ENCODE data around the gene NDUFA6.
"Not testable (repeated sequence)": the region's sequence is repeated elsewhere in the genome, so short reads cannot be mapped to it uniquely, and the experiment has no call there.

The NDUFA6 gene

DNA sequence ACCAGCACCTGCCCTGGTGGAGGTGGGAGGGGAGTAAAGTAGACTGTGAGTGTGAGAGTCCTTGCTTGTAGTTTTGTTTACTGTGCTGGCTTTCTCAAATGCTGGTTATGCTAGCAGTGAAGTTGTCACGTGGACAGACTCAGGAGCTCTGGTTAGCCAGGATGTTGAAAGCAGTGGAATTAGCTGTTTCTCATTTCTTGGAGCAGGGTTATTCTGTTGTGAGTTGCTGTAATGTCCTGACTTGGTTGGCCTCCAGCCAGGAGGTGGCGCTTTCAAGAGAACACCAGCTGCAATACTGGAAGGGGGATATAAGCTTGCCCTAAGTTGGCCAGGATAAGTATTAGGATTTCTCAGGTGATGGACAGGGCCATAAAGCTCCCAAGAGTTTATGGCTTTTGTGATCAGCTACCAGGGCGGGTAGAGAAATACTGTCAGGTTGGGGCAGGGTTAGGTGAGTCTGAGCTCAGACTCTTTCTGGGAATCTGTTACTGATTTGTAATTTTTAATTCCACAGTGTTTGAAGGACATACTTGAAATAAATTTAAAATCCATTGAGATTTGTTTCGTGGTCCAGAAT lies 26.4 kb upstream of the NDUFA6 start:
- ATAC-seq: no peak
- TF ChIP-seq SNAI2 (CRISPR knock-in tag; IDR thresholded peaks at IDR 0.05) (no peak), CSDC2 (CRISPR knock-in tag; IDR thresholded peaks at IDR 0.05) (no peak), OSR1 (CRISPR knock-in tag; IDR thresholded peaks at IDR 0.05) (no peak), ESRRG (CRISPR knock-in tag; IDR thresholded peaks at IDR 0.05) (no peak)

DNA sequence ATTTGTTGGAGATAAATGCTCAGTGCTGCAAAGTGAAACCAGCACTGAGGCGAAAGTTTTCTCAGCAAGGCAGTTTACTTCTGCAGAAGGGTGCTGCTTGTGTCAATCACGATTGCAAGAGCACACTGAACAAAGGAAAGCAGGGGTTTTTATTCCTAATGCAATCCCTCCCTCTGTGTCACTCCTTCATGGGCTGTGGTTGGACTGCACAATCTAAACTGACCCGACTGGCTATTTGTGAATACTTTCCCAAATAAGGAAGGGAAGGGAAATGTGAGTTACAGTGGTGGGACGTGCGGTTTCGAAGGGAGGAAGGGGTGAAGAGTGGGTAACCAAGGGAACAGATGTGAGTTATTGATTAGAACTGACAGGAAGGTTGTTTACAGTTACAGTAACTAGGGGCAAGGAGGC lies 24.9 kb upstream of the NDUFA6 start:
- not testable (repeated sequence) for ATAC-seq

GRCh38 chr22:42114721-42115120 lies 24.1 kb upstream of the NDUFA6 start:
- no peak for ATAC-seq
- no peak for TF ChIP-seq PPARA (CRISPR knock-in tag; IDR thresholded peaks at IDR 0.05; ENCODE audit: borderline replicate concordance)
- no peak for TF ChIP-seq ZNF565 (CRISPR knock-in tag; conservative IDR thresholded peaks at IDR 0.05; ENCODE audit: low read depth)
- no peak for TF ChIP-seq CSDC2 (CRISPR knock-in tag; IDR thresholded peaks at IDR 0.05)
- no peak for TF ChIP-seq TSHZ2 (CRISPR knock-in tag; IDR thresholded peaks at IDR 0.05)
- no peak for TF ChIP-seq TOX (CRISPR knock-in tag; IDR thresholded peaks at IDR 0.05; ENCODE audit: borderline replicate concordance)
- no peak for TF ChIP-seq ZFP3 (CRISPR knock-in tag; IDR thresholded peaks at IDR 0.05)
- no peak for TF ChIP-seq BACH2 (CRISPR knock-in tag; IDR thresholded peaks at IDR 0.05; ENCODE audit: borderline replicate concordance)
- TF ChIP-seq ZNF8 (CRISPR knock-in tag; IDR thresholded peaks at IDR 0.05): no peak
- TF ChIP-seq RARB (CRISPR knock-in tag; IDR thresholded peaks at IDR 0.05): no peak
- TF ChIP-seq ZC3H10 (CRISPR knock-in tag; IDR thresholded peaks at IDR 0.05): no peak

- ATAC-seq: not testable (repeated sequence)
Measured at GRCh38 chr22:42112793-42113192, 22.2 kb upstream of the NDUFA6 start.

DNA sequence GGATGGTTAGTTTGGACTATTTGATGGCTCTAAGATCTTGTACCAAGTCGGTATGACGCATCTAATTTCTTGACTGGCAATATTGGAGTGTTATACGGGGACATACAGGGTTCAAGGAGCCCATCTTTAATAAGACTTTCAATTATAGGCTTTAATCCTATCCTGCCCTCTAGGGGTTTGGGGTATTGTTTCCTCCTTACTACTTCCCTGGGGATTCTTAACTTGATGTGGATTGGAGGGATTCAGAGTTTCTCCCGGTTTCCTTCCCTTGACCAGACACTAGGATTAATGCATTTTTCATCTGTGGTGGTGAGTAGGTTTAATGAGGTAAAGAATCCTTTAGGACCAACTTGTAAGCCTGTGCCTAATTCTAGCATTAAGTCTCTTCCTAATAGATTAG lies 21.2 kb upstream of the NDUFA6 start:
- TF ChIP-seq ESRRG (CRISPR knock-in tag; IDR thresholded peaks at IDR 0.05) (no peak), ZNF565 (CRISPR knock-in tag; conservative IDR thresholded peaks at IDR 0.05; ENCODE audit: low read depth) (no peak), ARNTL (CRISPR knock-in tag; IDR thresholded peaks at IDR 0.05; ENCODE audit: borderline replicate concordance, low read depth) (no peak), PATZ1 (CRISPR knock-in tag; IDR thresholded peaks at IDR 0.05; ENCODE audit: borderline replicate concordance) (no peak), GLIS3 (CRISPR knock-in tag; IDR thresholded peaks at IDR 0.05) (no peak), ZFP3 (CRISPR knock-in tag; IDR thresholded peaks at IDR 0.05) (no peak), TCF4 (CRISPR knock-in tag; IDR thresholded peaks at IDR 0.05; ENCODE audit: borderline replicate concordance) (no peak), ZNF8 (CRISPR knock-in tag; IDR thresholded peaks at IDR 0.05) (no peak), ISL1 (CRISPR knock-in tag; IDR thresholded peaks at IDR 0.05) (no peak), TSHZ2 (CRISPR knock-in tag; IDR thresholded peaks at IDR 0.05) (no peak), PPARA (CRISPR knock-in tag; IDR thresholded peaks at IDR 0.05; ENCODE audit: borderline replicate concordance) (no peak), SNAI2 (CRISPR knock-in tag; IDR thresholded peaks at IDR 0.05) (no peak), OSR1 (CRISPR knock-in tag; IDR thresholded peaks at IDR 0.05) (no peak), ZC3H10 (CRISPR knock-in tag; IDR thresholded peaks at IDR 0.05) (no peak)
- TF ChIP-seq, protein P1, sequence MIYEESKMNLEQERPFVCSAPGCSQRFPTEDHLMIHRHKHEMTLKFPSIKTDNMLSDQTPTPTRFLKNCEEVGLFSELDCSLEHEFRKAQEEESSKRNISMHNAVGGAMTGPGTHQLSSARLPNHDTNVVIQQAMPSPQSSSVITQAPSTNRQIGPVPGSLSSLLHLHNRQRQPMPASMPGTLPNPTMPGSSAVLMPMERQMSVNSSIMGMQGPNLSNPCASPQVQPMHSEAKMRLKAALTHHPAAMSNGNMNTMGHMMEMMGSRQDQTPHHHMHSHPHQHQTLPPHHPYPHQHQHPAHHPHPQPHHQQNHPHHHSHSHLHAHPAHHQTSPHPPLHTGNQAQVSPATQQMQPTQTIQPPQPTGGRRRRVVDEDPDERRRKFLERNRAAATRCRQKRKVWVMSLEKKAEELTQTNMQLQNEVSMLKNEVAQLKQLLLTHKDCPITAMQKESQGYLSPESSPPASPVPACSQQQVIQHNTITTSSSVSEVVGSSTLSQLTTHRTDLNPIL (CRISPR knock-in tag; IDR thresholded peaks at IDR 0.05; ENCODE audit: low read depth): no peak
- TF ChIP-seq, protein P2, sequence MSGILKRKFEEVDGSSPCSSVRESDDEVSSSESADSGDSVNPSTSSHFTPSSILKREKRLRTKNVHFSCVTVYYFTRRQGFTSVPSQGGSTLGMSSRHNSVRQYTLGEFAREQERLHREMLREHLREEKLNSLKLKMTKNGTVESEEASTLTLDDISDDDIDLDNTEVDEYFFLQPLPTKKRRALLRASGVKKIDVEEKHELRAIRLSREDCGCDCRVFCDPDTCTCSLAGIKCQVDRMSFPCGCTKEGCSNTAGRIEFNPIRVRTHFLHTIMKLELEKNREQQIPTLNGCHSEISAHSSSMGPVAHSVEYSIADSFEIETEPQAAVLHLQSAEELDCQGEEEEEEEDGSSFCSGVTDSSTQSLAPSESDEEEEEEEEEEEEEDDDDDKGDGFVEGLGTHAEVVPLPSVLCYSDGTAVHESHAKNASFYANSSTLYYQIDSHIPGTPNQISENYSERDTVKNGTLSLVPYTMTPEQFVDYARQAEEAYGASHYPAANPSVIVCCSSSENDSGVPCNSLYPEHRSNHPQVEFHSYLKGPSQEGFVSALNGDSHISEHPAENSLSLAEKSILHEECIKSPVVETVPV (CRISPR knock-in tag; IDR thresholded peaks at IDR 0.05): no peak
- ATAC-seq: no peak
